ENCODE data around the gene TRIO. TPM values are rescaled to one million over a fixed set of nuclear protein-coding genes. Genes with fewer than 3 reads are reported as not detected.
"Not testable (repeated sequence)": the region's sequence is repeated elsewhere in the genome, so short reads cannot be mapped to it uniquely, and the experiment has no call there.

The TRIO gene
- total RNA-seq, 6 experiments from 2014 or later, result 167 to 219 (median 190) TPM

DNA sequence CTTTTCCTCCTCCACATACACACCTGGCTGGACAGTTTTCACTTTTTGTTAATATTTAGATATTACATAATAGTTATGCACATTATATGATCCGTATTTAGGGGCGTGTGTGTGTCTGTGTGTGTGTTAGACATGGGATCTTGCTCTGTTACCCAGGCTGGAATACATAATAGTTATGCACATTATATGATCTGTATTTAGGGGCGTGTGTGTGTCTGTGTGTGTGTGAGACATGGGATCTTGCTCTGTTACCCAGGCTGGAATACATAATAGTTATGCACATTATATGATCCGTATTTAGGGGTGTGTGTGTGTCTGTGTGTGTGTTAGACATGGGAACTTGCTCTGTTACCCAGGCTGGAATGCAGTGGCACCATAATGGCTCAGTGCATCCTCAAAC, 239.5 kb downstream of the TRIO start:
- Mint-ChIP-seq H3K27ac (peak overlapping the region; percentile 32; the same call in 1 of the 2 replicates), H3K4me1 (ENCODE audit: low read depth) (peaks cover 9% of the 10 kb centered on the region; the same call in 1 of the 2 replicates), H3K4me3 (no peak overlapping the region), H3K9me3 (no peaks in the 10 kb centered on the region), H3K27me3 (ENCODE audit: insufficient read depth) (peaks cover 25% of the 10 kb centered on the region), H3K36me3 (ENCODE audit: low read depth) (peaks cover 71% of the 10 kb centered on the region)
- DNase-seq, result no peak
- TF ChIP-seq, protein P1, sequence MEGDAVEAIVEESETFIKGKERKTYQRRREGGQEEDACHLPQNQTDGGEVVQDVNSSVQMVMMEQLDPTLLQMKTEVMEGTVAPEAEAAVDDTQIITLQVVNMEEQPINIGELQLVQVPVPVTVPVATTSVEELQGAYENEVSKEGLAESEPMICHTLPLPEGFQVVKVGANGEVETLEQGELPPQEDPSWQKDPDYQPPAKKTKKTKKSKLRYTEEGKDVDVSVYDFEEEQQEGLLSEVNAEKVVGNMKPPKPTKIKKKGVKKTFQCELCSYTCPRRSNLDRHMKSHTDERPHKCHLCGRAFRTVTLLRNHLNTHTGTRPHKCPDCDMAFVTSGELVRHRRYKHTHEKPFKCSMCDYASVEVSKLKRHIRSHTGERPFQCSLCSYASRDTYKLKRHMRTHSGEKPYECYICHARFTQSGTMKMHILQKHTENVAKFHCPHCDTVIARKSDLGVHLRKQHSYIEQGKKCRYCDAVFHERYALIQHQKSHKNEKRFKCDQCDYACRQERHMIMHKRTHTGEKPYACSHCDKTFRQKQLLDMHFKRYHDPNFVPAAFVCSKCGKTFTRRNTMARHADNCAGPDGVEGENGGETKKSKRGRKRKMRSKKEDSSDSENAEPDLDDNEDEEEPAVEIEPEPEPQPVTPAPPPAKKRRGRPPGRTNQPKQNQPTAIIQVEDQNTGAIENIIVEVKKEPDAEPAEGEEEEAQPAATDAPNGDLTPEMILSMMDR (IDR thresholded peaks at IDR 0.05), result no peak

DNA sequence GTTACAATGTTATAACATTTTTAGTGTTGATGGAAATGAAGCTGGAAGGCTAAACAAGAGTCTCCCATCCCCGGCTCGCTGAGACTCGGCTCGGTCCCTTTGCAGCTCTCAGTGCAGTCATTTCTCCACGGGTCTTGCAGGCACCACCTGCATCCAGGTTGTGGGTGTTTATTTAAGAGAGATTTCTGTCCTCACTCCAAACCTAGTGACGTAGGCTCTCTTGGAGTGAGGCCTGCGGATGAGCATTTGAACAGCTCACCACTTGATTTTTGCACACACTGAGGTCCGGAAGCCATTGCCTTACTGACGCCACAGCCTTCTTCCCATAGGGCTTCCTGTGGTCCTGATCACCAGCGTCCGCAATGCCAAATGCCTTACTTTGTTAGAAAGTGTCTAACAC, 240.8 kb downstream of the TRIO start:
- Mint-ChIP-seq H3K27ac (peak overlapping the region; percentile 4; the same call in 1 of the 2 replicates), H3K4me3 (no peak overlapping the region), H3K36me3 (ENCODE audit: low read depth) (peaks cover 75% of the 10 kb centered on the region), H3K4me1 (ENCODE audit: low read depth) (peaks cover 9% of the 10 kb centered on the region; the same call in 1 of the 2 replicates), H3K27me3 (ENCODE audit: insufficient read depth) (peaks cover 29% of the 10 kb centered on the region), H3K9me3 (no peaks in the 10 kb centered on the region)
- TF ChIP-seq, protein P1 (IDR thresholded peaks at IDR 0.05), result no peak
- DNase-seq, result no peak

DNA sequence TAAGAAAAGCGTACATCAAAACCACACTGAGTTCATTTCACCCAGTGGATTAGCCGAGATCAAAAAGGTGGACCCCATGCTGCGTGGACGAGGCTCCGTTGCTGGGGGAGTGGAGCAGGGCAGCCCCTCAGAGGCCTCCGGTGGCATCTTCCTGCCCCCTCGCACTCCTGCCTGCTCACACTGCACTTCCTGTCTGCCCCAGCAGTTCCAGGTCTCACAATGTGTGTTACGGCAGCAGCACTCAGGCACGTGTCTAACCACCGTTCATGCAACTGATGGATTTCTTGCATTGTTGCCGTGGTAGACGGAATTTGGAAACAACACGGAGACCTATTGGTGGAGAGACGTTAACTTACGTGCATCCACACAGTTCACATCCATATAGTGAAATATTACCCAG, 241.9 kb downstream of the TRIO start:
- TF ChIP-seq, protein P1 (IDR thresholded peaks at IDR 0.05), result no peak
- peaks cover 6% of the 10 kb centered on the region for H3K4me1 Mint-ChIP-seq (ENCODE audit: low read depth)
- H3K27ac Mint-ChIP-seq, result peak overlapping the region; percentile 32; the same call in 1 of the 2 replicates
- no peak for DNase-seq
- H3K36me3 Mint-ChIP-seq (ENCODE audit: low read depth), result peaks cover 79% of the 10 kb centered on the region
- H3K27me3 Mint-ChIP-seq (ENCODE audit: insufficient read depth), result peaks cover 28% of the 10 kb centered on the region
- H3K4me3 Mint-ChIP-seq, result no peak overlapping the region
- H3K9me3 Mint-ChIP-seq, result no peaks in the 10 kb centered on the region

DNA sequence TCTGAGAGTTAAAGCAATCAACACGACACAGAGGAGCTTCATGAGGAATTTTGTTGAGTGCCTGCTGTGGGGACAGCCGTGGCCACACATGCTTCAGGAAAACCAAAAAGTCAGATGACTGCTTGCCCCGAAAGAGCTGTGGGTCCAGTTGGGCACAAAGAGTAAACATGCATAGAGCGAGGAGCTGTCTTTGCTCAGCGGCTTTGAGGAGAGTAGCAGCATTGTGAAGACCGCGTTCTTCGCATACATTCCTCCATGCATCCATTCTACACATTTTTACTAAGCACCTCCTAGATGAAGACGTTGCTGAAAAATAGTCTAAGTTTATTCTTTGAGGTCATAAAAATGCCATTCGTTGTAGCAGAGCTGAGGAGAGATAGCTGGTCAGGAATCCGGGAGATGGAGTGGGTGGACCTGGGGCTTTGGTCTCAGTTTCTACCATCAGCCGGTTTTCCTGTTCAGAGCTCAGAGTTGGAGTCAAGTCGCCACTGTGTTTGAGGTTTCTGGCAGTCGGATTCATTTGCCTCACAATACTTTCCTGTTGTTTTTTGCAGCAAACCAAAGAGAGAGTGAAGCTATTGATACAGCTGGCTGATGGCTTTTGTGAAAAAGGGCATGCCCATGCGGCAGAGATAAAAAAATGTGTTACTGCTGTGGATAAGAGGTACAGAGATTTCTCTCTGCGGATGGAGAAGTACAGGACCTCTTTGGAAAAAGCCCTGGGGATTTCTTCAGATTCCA, 243.9 kb downstream of the TRIO start:
- Mint-ChIP-seq H3K36me3 (ENCODE audit: low read depth) (peaks cover 80% of the 10 kb centered on the region), H3K4me1 (ENCODE audit: low read depth) (peaks cover 4% of the 10 kb centered on the region; the same call in 1 of the 2 replicates), H3K9me3 (no peaks in the 10 kb centered on the region), H3K4me3 (peak overlapping the region; percentile 7; the same call in 1 of the 2 replicates), H3K27ac (peak overlapping the region; percentile 50), H3K27me3 (ENCODE audit: insufficient read depth) (peaks cover 33% of the 10 kb centered on the region)
- TF ChIP-seq, protein P1 (IDR thresholded peaks at IDR 0.05), result no peak
- DNase-seq, result no peak

DNA sequence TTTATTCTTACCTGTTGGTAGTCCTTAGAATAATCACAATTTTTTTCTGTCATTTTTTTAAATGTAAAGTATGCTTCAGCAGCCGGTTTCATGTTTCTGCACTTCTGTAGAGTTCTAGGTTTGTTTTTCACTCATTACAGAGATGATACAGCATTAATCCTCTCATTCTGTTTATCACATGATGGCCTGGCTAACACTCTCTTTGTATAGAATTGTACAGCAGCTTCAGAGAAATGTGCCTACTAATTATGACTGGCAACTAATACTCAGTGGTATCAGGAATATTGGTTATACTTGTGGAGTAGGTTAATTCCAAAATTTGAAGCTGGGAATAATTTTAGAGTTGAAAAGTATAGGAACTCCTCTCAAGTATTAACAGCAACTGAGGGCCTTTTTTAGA, 245.6 kb downstream of the TRIO start:
- no peak for DNase-seq
- TF ChIP-seq, protein P1 (IDR thresholded peaks at IDR 0.05), result no peak
- Mint-ChIP-seq H3K36me3 (ENCODE audit: low read depth) (peaks cover 86% of the 10 kb centered on the region), H3K9me3 (no peaks in the 10 kb centered on the region), H3K4me1 (ENCODE audit: low read depth) (peaks cover 6% of the 10 kb centered on the region; the same call in 1 of the 2 replicates), H3K4me3 (no peak overlapping the region), H3K27me3 (ENCODE audit: insufficient read depth) (peaks cover 38% of the 10 kb centered on the region), H3K27ac (peak overlapping the region; percentile 65)

DNA sequence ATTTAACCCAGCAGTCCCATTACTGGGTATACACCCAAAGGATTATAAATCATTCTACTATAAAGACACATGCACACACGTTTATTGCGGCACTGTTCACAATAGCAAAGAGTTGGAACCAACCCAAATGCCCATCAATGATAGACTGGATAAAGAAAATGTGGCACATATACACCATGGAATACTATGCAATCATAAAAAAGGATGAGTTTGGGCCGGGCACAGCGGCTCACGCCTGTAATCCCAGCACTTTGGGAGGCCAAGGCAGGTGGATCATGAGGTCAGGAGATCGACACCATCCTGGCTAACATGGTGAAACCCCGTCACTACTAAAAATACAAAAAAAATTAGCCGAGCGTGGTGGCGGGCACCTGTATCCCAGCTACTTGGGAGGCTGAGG, 249.4 kb downstream of the TRIO start:
- not testable (repeated sequence) for H3K27ac Mint-ChIP-seq, H3K9me3 Mint-ChIP-seq, H3K4me3 Mint-ChIP-seq

More for the DNA sequence above, 249.4 kb downstream of the TRIO start:
- DNase-seq, result not testable (repeated sequence)
- Mint-ChIP-seq H3K27me3 (ENCODE audit: insufficient read depth) (peaks cover 44% of the 10 kb centered on the region), H3K36me3 (ENCODE audit: low read depth) (peaks cover 74% of the 10 kb centered on the region), H3K4me1 (ENCODE audit: low read depth) (peaks cover 23% of the 10 kb centered on the region)

All from HFFc6 (cell line).